DOHH2 (cell line): ENCODE data around the gene SHMT2.

Experiments used
- CTCF ChIP-seq: fragments of 200-600 bp; sonication (generic); IDR thresholded peaks from one replicate; pipeline ENCODE4 v1.5.1; 2014; ENCODE audit warnings: antibody characterized with exemption, mild to moderate bottlenecking, low read depth, low read length; ENCODE audit not compliant: poor library complexity, severe bottlenecking
- EZH2phosphoT487 ChIP-seq: fragments of 200-600 bp; sonication (generic); IDR thresholded peaks from 2 replicates; pipeline ENCODE4 v1.6.1; 2017; ENCODE audit warnings: borderline replicate concordance, mild to moderate bottlenecking, antibody characterized with exemption, low read length, moderate library complexity, mixed read lengths

- no peak for TF ChIP-seq CTCF
- no peak for TF ChIP-seq EZH2phosphoT487
These were observed 8.7 kb downstream of the SHMT2 start for GRCh38 chr12:57237932-57238853.
